SK-N-SH (cell line): ENCODE measurements around the gene ADIPOR2. TPM values are rescaled to one million over a fixed set of nuclear protein-coding genes. Genes with fewer than 3 reads are reported as not detected.

ENCODE experiments used
- CTCF ChIA-PET: fragments of 300-600, 350-600 bp; formaldehyde crosslinking; extraction: SDS; loops from one replicate; lab custom pipeline; 2021; lab: Yijun Ruan, JAX
- POLR2A ChIA-PET: fragments of 350-600 bp; sonication (Branson Sonifier 250); formaldehyde crosslinking; extraction: SDS; loops from one replicate; lab custom pipeline; 2020; ENCODE audit warnings: antibody characterized with exemption, inconsistent platforms; lab: Yijun Ruan, JAX
- DNase-seq: peaks from one replicate; pipeline ENCODE4 v3.0.0; 2012
- H2AFZ ChIP-seq: fragments of 200-600 bp; sonication (generic); 2 replicates; pipeline ENCODE4 v1.8.1; 2016; ENCODE audit warnings: antibody characterized with exemption, mild to moderate bottlenecking, low read depth
- H3F3A ChIP-seq: fragments of 200-600 bp; sonication (generic); replicated peaks from 2 replicates; pipeline ENCODE3; 2016; ENCODE audit warnings: antibody characterized with exemption, mild to moderate bottlenecking; ENCODE audit not compliant: insufficient read depth
- H3K27ac ChIP-seq, 2 experiments: fragments of 200-500 bp in 1 of 2; fragments of 200-600 bp in 1 of 2; sonication (Bioruptor generic) in 1 of 2; sonication (generic), shearing (Covaris generic) in 1 of 2; 2 replicates each; pipeline versions ENCODE4 v1.5.1 to v1.6.1; 2014 to 2016; ENCODE audit warnings: low read depth in 2 of 2, inconsistent platforms in 1 of 2, low read length in 1 of 2, mild to moderate bottlenecking in 1 of 2, mixed read lengths in 1 of 2
- H3K27me3 ChIP-seq: fragments of 200-600 bp; sonication (generic), shearing (Covaris generic); 2 replicates; pipeline ENCODE4 v1.6.1; 2016; ENCODE audit warnings: mixed run types; ENCODE audit not compliant: insufficient read depth
- H3K36me3 ChIP-seq, 2 experiments: fragments of 200-500 bp in 1 of 2; fragments of 200-600 bp in 1 of 2; sonication (Bioruptor generic) in 1 of 2; sonication (generic) in 1 of 2; replicated peaks in 1 of 2; 2 replicates each; pipeline versions ENCODE3 to v1.5.1; 2014 to 2016; ENCODE audit warnings: low read length in 1 of 2, mild to moderate bottlenecking in 1 of 2; ENCODE audit not compliant: insufficient read depth in 2 of 2, control insufficient read depth in 1 of 2
- H3K4me1 ChIP-seq, 2 experiments: fragments of 200-500 bp in 1 of 2; fragments of 200-600 bp in 1 of 2; sonication (Bioruptor generic) in 1 of 2; sonication (generic), shearing (Covaris generic) in 1 of 2; 2 replicates each; pipeline versions ENCODE4 v1.5.1 to v1.6.1; 2014 to 2016; ENCODE audit warnings: low read depth in 1 of 2, low read length in 1 of 2, mixed run types in 1 of 2; ENCODE audit not compliant: insufficient read depth in 2 of 2, control insufficient read depth in 1 of 2
- H3K4me2 ChIP-seq: fragments of 200-600 bp; sonication (generic), shearing (Covaris generic); 2 replicates; pipeline ENCODE4 v1.6.1; 2017; ENCODE audit warnings: mixed run types
- H3K4me3 ChIP-seq, 2 experiments: fragments of 200-500 bp in 1 of 2; fragments of 200-600 bp in 1 of 2; sonication (Bioruptor generic) in 1 of 2; sonication (generic), shearing (Covaris generic) in 1 of 2; 2 replicates each; pipeline versions ENCODE4 v1.5.1 to v1.8.1; 2014 to 2016; ENCODE audit warnings: low read depth in 2 of 2, inconsistent platforms in 1 of 2, low read length in 1 of 2, mild to moderate bottlenecking in 1 of 2, mixed read lengths in 1 of 2, moderate library complexity in 1 of 2
- H3K79me2 ChIP-seq: fragments of 200-600 bp; sonication (generic); 2 replicates; pipeline ENCODE4 v1.8.1; 2017; ENCODE audit warnings: mild to moderate bottlenecking; ENCODE audit not compliant: insufficient read depth
- H3K9ac ChIP-seq: fragments of 200-600 bp; sonication (generic); 2 replicates; pipeline ENCODE4 v1.6.1; 2017; ENCODE audit warnings: mixed run types
- H3K9me2 ChIP-seq: fragments of 200-600 bp; sonication (generic); 2 replicates; pipeline ENCODE4 v1.6.1; 2017; ENCODE audit warnings: mixed run types
- H3K9me3 ChIP-seq: fragments of 200-600 bp; sonication (generic); 2 replicates; pipeline ENCODE4 v1.6.1; 2017; ENCODE audit warnings: mixed run types, mild to moderate bottlenecking, moderate library complexity
- H4K20me1 ChIP-seq: fragments of 200-600 bp; sonication (generic); 2 replicates; pipeline ENCODE4 v1.6.1; 2017; ENCODE audit warnings: mild to moderate bottlenecking, mixed run types; ENCODE audit not compliant: insufficient read depth
- GABPA ChIP-seq: IDR thresholded peaks from 2 replicates; pipeline ENCODE4 v1.4.0; 2012; ENCODE audit warnings: low read depth, mild to moderate bottlenecking
- MEF2A ChIP-seq: IDR thresholded peaks from 2 replicates; pipeline ENCODE4 v1.4.0; 2012; ENCODE audit warnings: low read depth, borderline replicate concordance
- NRF1 ChIP-seq: IDR thresholded peaks from 2 replicates; pipeline ENCODE4 v1.6.1; 2012; ENCODE audit warnings: low read depth, mild to moderate bottlenecking, low read length
- POLR2AphosphoS5 ChIP-seq: IDR thresholded peaks from 2 replicates; pipeline ENCODE4 v1.6.1; 2012; ENCODE audit warnings: low read depth, low read length
- RFX5 ChIP-seq: IDR thresholded peaks from 2 replicates; pipeline ENCODE4 v1.6.1; 2012; ENCODE audit warnings: mild to moderate bottlenecking, improper control_type of control experiment, low read length
- TEAD4 ChIP-seq: IDR thresholded peaks from 2 replicates; pipeline ENCODE4 v1.4.0; 2012; ENCODE audit warnings: mild to moderate bottlenecking, borderline replicate concordance; ENCODE audit not compliant: insufficient read depth
- YY1 ChIP-seq: IDR thresholded peaks from 2 replicates; pipeline ENCODE4 v1.4.0; 2012; ENCODE audit warnings: low read depth, mild to moderate bottlenecking
- WGBS: methylation state at CpG from one replicate; pipeline ENCODE4 v1.1.6; 2017; ENCODE audit warnings: low lambda C conversion rate; 5-methylcytosine and 5-hydroxymethylcytosine counted together
- polyA plus RNA-seq, 3 experiments: library from polyadenylated mRNA; depleted of rRNA; stranded (reverse); fragments of >200 nt; gene quantifications; 2 replicates each; pipeline ENCODE4 v1.2.3, GENCODE V29; 2012
- TF ChIP-seq, protein P1 (sequence below): IDR thresholded peaks from 2 replicates; pipeline ENCODE4 v1.4.0; 2012; ENCODE audit warnings: low read depth, borderline replicate concordance

ADIPOR2 gene
- polyA plus RNA-seq, 1 of the 3 experiments (the other 2 are of a cell fraction) = 17.1 TPM

DNA sequence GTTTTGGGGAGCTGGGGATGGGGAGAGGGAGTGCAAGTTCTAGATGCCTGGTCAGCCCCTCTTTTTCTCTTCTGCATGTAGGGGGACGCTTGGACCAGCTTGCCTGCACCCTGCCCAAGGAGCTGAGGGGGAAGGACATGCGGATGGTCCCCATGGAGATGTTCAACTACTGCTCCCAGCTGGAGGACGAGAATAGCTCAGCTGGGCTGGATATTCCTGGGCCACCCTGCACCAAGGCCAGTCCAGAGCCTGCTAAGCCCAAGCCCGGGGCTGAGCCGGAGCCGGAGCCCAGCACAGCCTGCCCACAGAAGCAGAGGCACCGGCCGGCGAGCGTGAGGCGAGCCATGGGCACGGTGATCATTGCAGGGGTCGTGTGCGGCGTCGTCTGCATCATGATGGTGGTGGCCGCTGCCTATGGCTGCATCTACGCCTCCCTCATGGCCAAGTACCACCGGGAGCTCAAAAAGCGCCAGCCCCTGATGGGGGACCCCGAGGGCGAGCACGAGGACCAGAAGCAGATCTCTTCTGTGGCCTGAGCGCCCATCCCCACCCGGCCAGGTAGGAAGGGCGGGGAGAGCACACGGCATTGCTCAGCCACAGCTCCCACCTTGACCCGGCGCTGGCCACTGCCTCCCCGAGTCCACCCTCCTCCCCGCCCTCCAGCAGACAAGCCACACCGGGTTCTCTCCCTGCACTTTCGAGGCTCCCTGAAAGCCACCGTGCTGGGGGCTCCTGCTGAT is 143.5 kb downstream of the ADIPOR2 start:
- H3K9me2 ChIP-seq = no peaks in the 10 kb centered on the region
- DNase-seq = no peak
- peaks cover 4 to 73% of the 10 kb centered on the region in 2 experiments; a peak in 3 of 4 replicates for H3K4me1 ChIP-seq
- CTCF ChIA-PET = interaction anchor here (1.3 kb wide), 1 partner anchor 106 kb away, joined by 8 read pairs; no protein-coding TSS in a partner anchor
- no peaks in the 10 kb centered on the region for H3K79me2 ChIP-seq
- no peaks in the 10 kb centered on the region for H3K9me3 ChIP-seq
- no peak overlapping the region for H3K4me3 ChIP-seq
- H3F3A ChIP-seq = no peaks in the 10 kb centered on the region
- H3K27ac ChIP-seq = no peak overlapping the region
- no peak overlapping the region for H2AFZ ChIP-seq
- no peak overlapping the region for H3K4me2 ChIP-seq
- 56% methylated on average over 15 of the region's 34 CpGs for WGBS
- no peaks in the 10 kb centered on the region for H4K20me1 ChIP-seq
- TF ChIP-seq MEF2A (no peak), NRF1 (no peak), RFX5 (no peak), TEAD4 (no peak)
- TF ChIP-seq, protein P1, sequence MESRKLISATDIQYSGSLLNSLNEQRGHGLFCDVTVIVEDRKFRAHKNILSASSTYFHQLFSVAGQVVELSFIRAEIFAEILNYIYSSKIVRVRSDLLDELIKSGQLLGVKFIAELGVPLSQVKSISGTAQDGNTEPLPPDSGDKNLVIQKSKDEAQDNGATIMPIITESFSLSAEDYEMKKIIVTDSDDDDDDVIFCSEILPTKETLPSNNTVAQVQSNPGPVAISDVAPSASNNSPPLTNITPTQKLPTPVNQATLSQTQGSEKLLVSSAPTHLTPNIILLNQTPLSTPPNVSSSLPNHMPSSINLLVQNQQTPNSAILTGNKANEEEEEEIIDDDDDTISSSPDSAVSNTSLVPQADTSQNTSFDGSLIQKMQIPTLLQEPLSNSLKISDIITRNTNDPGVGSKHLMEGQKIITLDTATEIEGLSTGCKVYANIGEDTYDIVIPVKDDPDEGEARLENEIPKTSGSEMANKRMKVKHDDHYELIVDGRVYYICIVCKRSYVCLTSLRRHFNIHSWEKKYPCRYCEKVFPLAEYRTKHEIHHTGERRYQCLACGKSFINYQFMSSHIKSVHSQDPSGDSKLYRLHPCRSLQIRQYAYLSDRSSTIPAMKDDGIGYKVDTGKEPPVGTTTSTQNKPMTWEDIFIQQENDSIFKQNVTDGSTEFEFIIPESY = no peak
- H3K36me3 ChIP-seq = no peaks in the 10 kb centered on the region
- no peaks in the 10 kb centered on the region for H3K27me3 ChIP-seq
- POLR2A ChIA-PET = no interaction called here
- H3K9ac ChIP-seq = no peak overlapping the region

DNA sequence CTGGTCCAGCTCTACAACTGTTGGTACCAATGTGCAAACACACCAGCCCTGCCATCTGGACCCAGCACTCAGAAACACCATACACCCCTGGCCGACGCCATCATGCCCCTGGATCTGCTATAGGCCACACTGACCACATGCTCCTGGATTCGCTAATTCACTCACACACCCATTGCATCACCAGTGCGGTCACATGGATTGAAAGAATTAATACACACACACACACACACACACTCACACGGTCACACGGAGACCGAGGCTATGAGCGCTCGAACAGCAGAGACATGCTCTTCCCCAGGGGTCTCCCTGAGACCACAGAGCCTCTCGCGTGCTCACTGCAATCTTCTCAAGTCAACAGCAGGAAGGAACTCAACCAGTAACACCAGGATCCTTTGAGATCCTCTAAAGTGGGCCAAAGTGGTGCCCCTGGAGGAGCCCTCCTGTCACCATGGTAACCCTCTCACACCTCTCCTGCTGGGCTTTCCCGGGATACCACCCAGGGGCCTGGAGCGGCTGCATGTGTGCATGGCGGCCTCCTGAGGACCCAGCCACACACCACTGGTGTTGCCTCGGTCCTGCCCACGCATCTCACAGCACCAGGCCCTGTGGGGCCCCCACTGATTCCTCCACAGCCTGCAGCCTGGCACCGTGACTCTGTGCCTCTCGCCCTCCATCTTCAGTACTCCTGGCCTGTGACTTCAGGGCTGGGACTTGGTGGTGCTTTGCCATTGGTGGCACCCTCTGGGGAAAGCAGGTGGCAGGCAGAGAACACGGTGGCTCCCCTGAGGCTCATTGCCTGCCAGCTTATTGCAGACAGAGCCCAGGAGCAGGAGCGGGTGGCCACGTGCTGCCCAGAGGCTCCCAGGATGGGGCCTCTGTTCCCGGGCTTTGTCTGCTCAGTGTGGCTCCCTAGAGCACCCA is 144.6 kb downstream of the ADIPOR2 start:
- no peaks in the 10 kb centered on the region for H3K9me2 ChIP-seq
- no peak overlapping the region for H3K9ac ChIP-seq
- WGBS = 82% methylated on average over 11 of the region's 22 CpGs
- H3K9me3 ChIP-seq = no peaks in the 10 kb centered on the region
- POLR2A ChIA-PET = no interaction called here
- CTCF ChIA-PET = interaction anchor here (4.5 kb wide), 1 partner anchor 104 kb away, joined by 35 read pairs; no protein-coding TSS in a partner anchor
- peak overlapping the region in 1 of 2 experiments; percentile 98; a peak in 2 of 4 replicates for H3K27ac ChIP-seq
- H3K4me2 ChIP-seq = no peak overlapping the region
- no peaks in the 10 kb centered on the region for H3F3A ChIP-seq
- DNase-seq = no peak
- TF ChIP-seq GABPA (no peak), POLR2AphosphoS5 (no peak), YY1 (no peak)
- TF ChIP-seq, all 33 proteins: peak for 0
- Histone ChIP-seq H2AFZ (no peak overlapping the region), H3K4me3 (no peak overlapping the region), H4K20me1 (no peaks in the 10 kb centered on the region), H3K27me3 (no peaks in the 10 kb centered on the region), H3K36me3 (no peaks in the 10 kb centered on the region), H3K4me1 (peaks cover 4 to 69% of the 10 kb centered on the region in 2 experiments; a peak in 3 of 4 replicates), H3K79me2 (no peaks in the 10 kb centered on the region)
